ENCODE results near the gene NXN. TPM values are rescaled to one million over a fixed set of nuclear protein-coding genes. Genes with fewer than 3 reads are reported as not detected.

NXN gene
- total RNA-seq, 1 donor from 2014 or later = 177 TPM

DNA sequence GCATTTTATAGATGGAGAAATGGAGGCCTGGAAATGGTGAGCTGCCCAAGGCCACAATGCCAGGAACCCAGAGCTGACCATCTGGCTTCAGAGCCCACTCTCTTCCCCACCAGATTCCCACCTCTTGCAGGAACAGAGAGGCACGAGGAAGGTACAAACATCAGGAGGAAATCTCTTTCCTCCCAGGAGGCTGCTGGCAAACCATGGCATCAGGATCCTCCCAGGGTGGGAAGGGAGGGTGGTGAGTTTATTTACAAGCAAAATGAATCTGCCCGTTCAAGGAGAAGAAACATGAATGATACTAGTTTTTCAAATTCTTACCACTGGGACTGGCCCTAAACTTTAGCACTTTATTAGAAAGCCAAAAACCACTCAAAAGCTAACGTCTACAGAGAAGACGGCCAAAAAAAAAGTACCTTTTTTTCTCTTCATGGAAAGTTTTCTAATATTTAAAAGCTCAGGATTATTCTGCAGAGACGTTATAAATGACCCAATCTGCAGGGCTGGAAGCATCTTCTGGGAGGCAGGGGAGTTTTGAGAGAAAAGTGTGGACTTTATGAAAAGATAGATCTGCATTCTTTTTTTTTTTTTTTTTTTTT lies 79.1 kb downstream of the NXN start:
- DNase-seq = no peak
- Mint-ChIP-seq H3K36me3 (ENCODE audit: unreplicated experiment) (no peaks in the 10 kb centered on the region), H3K4me3 (ENCODE audit: unreplicated experiment) (peak overlapping the region; percentile 14), H3K4me1 (ENCODE audit: low read depth, unreplicated experiment) (peaks cover 53% of the 10 kb centered on the region), H3K27ac (ENCODE audit: unreplicated experiment) (peak overlapping the region; percentile 35), H3K9me3 (ENCODE audit: unreplicated experiment) (peaks cover 20% of the 10 kb centered on the region), H3K27me3 (ENCODE audit: unreplicated experiment) (peaks cover 12% of the 10 kb centered on the region)
- no peak for TF ChIP-seq CTCF (IDR thresholded peaks at IDR 0.05; ENCODE audit: partially characterized antibody, unreplicated experiment)

DNA sequence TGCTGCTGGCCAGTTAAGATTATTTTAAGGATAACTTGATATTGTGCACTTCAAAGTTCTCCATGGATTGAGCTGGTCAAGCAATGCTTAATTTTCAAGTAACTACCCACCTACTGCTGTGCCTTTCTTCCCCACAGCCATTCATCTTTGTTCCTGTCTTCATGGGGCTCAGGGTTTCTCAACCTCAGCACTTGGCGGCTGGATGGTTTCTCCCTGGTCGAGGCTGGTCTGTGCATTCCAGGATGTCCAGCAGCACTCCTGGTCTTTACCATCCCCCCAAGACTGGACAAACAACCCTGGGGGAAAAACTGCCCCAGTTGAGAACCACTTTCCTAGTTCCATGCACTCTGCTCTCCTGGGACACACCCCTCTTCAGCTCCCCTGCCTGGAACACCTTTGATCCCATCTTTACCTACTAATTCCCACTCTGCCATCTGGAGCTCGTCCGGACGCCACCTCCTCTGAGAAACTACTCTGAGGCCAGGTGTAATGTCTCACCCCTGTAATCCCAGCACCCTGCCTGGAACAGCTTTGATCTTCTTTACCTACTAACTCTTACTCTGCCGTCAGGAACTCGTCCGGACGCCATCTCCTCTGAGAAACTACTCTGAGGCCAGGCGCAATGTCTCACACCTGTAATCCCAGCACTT lies 81.5 kb downstream of the NXN start:
- H3K9me3 Mint-ChIP-seq (ENCODE audit: unreplicated experiment) = peaks cover 18% of the 10 kb centered on the region
- peaks cover 47% of the 10 kb centered on the region for H3K4me1 Mint-ChIP-seq (ENCODE audit: low read depth, unreplicated experiment)
- TF ChIP-seq CTCF (IDR thresholded peaks at IDR 0.05; ENCODE audit: partially characterized antibody, unreplicated experiment) = no peak
- H3K4me3 Mint-ChIP-seq (ENCODE audit: unreplicated experiment) = peak overlapping the region; percentile 64
- no peaks in the 10 kb centered on the region for H3K36me3 Mint-ChIP-seq (ENCODE audit: unreplicated experiment)
- H3K27ac Mint-ChIP-seq (ENCODE audit: unreplicated experiment) = peak overlapping the region; percentile 93
- peaks cover 12% of the 10 kb centered on the region for H3K27me3 Mint-ChIP-seq (ENCODE audit: unreplicated experiment)
- DNase-seq = no peak

DNA sequence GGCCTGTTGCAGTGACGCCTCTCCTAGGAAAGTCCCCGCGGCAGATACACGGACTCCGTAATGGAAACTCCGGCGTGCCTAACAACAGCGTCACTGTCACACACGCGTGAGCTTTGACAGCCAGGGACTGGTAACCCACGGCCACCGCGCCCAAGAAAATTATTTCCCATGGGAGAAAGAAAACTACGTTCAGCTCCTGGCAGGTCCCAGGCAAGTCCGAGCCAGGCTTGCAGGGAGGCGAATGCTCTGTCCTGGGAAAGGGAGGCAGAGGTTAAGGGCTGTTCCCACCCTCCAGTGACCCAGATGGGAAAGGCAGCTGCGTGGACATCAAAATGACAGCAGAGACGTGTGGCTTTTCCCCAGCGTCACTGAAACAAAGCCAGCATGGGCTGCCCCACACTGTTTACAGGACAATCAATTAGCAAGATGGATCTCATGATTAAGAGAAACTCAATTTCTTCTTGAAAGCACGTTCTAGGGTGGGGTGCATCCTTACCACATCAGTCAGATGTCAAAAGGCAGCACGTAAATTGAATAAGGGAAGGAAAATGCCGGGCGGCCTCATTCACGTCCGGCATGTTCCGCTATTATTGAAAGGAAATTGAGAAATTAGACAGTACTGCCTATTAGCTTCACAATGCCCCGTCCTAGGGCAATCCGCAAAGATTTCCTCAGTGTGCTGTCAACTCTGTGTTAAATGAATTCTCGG lies 82.5 kb downstream of the NXN start:
- Mint-ChIP-seq H3K36me3 (ENCODE audit: unreplicated experiment) (no peaks in the 10 kb centered on the region), H3K27ac (ENCODE audit: unreplicated experiment) (peak overlapping the region; percentile 93), H3K27me3 (ENCODE audit: unreplicated experiment) (peaks cover 12% of the 10 kb centered on the region), H3K9me3 (ENCODE audit: unreplicated experiment) (peaks cover 18% of the 10 kb centered on the region), H3K4me3 (ENCODE audit: unreplicated experiment) (peak overlapping the region; percentile 67), H3K4me1 (ENCODE audit: low read depth, unreplicated experiment) (peaks cover 46% of the 10 kb centered on the region)
- no peak for TF ChIP-seq CTCF (IDR thresholded peaks at IDR 0.05; ENCODE audit: partially characterized antibody, unreplicated experiment)
- DNase-seq = peak; percentile 77

DNA sequence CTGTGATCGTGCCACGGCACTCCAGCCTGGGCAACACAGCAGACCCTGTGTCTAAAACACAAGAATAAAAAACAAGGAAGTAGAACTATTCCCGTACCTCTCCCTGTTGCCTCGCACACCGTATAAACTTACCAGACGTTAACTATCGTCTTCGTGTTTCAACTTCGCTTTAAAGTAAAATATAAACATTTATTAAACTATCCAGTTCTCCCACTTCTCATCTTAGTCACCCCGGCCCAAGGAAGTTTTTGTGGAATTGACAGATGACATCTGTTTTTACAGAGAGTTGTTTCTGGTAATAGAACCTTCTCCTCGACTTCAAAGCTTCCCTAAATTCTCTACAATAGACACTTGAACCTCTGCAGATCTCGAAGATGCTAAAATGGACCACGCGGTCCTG lies 83.1 kb downstream of the NXN start:
- Mint-ChIP-seq H3K27me3 (ENCODE audit: unreplicated experiment) (peaks cover 12% of the 10 kb centered on the region), H3K27ac (ENCODE audit: unreplicated experiment) (peak overlapping the region; percentile 93), H3K36me3 (ENCODE audit: unreplicated experiment) (no peaks in the 10 kb centered on the region), H3K4me1 (ENCODE audit: low read depth, unreplicated experiment) (peaks cover 40% of the 10 kb centered on the region), H3K4me3 (ENCODE audit: unreplicated experiment) (peak overlapping the region; percentile 67), H3K9me3 (ENCODE audit: unreplicated experiment) (peaks cover 18% of the 10 kb centered on the region)
- DNase-seq = no peak
- TF ChIP-seq CTCF (IDR thresholded peaks at IDR 0.05; ENCODE audit: partially characterized antibody, unreplicated experiment) = no peak

DNA sequence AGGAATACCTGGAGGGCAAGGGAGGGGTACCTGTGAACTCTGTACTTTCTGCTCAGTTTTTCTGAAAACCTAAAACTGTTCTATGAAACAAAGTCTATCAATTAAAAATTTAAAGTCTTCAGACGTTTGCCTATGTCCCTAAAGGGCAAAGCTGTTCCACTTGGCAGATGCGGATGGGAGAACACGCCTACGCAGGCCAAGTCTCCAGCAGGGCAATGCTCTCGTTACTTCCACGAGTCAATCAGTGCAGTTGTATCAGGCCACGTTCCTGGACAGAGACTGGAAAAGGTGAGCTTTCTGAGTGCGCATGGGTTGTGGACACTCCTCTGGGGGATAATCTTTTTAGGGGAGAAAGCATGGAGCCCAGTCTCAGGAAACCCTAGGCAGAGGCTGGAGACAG lies 86.6 kb downstream of the NXN start:
- DNase-seq = no peak
- Mint-ChIP-seq H3K4me1 (ENCODE audit: low read depth, unreplicated experiment) (peaks cover 39% of the 10 kb centered on the region), H3K36me3 (ENCODE audit: unreplicated experiment) (no peaks in the 10 kb centered on the region), H3K27me3 (ENCODE audit: unreplicated experiment) (peaks cover 21% of the 10 kb centered on the region), H3K27ac (ENCODE audit: unreplicated experiment) (no peak overlapping the region), H3K4me3 (ENCODE audit: unreplicated experiment) (no peak overlapping the region), H3K9me3 (ENCODE audit: unreplicated experiment) (peaks cover 22% of the 10 kb centered on the region)
- TF ChIP-seq CTCF (IDR thresholded peaks at IDR 0.05; ENCODE audit: partially characterized antibody, unreplicated experiment) = no peak

All from glutamatergic neuron (in vitro differentiated cells).